Right lung (tissue), 5 donors: ENCODE measurements around the gene IL27RA. TPM values are rescaled to one million over a fixed set of nuclear protein-coding genes. Genes with fewer than 3 reads are reported as not detected.
"Not testable (repeated sequence)": the region's sequence is repeated elsewhere in the genome, so short reads cannot be mapped to it uniquely, and the experiment has no call there.

Experiments used
- DNase-seq, 2 donors: peaks; one replicate each; pipeline ENCODE4 v3.0.0-alpha.2; 2013
- polyA plus RNA-seq, 5 donors: library from polyadenylated mRNA; unstranded; fragments of 120-200 nt; gene quantifications; one replicate each; pipeline versions ENCODE4 v1.2.1 to v1.2.3, GENCODE V29; 2013; ENCODE audit warnings: inconsistent platforms in 1 of 5, low replicate concordance in 1 of 5; ENCODE audit not compliant: insufficient read length in 5 of 5, insufficient read depth in 1 of 5

The IL27RA gene
- polyA plus RNA-seq, 5 donors, result 6.1 to 11.6 (median 6.7) TPM

DNA sequence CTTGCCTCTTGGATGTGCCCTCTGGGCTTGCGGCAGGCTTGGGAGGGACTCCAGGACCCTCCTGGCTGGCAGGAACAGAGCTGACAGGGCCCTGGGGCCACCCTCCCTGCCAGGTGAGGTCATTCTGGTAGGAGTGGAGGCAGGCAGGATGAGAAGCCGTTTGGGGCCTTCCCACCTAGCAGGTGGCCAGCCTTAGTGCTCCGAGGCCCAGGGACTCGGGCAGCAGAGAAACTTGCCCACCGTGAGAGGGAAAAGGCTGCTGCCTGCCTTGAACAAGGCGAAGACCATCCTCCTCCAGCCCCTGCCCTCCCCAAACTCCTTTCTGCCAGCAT is 34.0 kb upstream of the IL27RA start:
- no peak for DNase-seq

DNA sequence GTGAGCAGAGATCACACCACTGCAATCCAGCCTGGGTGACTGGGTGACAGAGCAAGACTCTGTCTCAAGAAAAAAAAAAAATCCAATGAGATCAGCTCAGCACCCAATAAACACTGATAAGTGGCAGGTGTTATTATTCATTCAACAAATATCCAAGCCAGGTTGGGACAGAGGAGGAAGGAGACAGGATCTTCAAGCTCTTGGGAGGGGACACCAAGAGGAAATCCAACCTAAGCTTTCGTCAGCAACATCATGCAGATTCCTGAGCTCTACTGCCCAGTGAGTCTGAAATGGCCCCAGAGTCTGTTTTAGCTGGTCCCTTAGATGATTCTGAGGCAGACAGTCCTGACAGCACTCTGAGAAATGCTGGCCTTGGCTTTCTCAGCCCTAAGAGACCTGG is 33.1 kb upstream of the IL27RA start:
- DNase-seq, result no peak

DNA sequence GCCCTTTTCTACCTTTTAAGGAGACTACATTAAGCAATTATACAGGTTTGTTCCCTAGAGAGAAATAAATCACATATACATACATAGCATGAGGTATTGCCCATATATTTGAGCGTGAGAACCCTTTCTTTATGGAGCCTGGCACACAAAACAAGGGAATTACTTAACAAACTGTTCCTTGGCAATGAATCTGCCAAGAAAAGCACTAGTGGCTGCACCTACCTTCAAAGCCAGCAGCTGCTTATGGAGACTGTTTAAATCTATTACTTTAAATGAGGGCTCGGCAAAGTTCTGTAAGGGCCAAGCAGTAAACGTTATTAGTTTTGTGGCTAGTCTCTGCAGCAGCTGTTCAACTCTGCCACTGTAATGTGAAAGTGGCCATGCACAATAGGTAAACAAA is 32.5 kb upstream of the IL27RA start:
- DNase-seq, result no peak

DNA sequence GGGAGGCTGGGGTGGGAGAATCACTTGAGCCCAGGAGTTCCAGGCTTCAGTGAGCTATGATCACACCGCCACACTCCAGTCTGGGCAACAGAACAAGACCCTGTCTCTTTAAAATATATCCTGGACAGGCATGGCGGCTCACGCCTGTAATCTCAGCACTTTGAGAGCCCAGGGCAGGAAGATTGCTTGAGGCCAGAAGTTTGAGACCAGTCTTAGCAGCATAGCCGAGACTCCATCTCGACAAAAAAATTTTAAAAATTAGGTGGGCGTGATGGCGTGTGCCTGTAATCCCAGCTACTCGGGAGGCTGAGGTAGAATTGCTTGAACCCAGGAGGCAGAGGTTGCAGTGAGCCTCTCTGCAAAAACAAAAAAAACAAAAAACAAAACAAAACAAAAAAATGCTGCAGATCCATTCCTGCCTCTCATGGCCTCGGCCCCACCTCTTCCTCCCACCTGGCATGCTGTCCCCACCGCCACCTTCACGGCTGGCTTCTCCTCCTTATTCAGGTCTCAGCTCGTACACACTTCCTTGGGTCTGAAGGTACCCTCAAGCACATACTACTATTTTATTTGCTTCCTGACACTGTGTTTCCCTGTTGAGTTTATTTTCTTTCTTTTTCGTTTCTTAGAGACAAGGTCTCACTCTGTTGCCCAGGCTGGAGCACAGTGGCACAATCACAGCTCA is 30.7 kb upstream of the IL27RA start:
- no peak for DNase-seq

DNA sequence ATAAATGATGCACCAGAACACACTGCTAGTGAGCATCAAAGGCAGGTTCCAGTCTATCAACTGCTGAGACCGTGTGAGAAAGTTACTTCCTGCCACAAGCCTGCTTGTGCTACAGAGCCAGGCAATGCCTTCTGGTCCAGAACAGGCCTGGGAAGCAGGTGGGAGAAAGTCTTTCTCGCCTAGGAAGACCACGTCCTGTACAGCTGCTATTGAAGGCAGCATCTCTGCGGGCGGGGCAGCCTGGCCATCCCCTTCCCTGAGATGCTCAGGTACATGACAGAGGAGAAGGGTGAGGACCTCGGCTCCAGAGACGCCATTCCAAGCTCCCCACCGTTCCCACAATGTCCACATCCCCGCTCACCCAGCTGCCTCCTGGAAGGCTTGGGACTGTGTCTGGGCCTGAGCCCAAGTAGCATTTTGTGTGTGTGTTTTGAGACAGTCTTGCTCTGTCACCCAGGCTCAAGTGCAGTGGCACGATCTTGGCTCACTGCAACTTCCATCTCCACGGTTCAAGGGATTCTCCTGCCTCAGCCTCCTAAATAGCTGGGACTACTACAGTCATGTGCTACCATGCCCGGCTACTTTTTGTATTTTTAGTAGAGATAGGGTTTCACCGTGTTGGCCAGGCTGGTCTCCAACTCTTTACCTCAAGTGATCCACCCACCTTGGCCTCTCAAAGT is 28.9 kb upstream of the IL27RA start:
- no peak for DNase-seq

DNA sequence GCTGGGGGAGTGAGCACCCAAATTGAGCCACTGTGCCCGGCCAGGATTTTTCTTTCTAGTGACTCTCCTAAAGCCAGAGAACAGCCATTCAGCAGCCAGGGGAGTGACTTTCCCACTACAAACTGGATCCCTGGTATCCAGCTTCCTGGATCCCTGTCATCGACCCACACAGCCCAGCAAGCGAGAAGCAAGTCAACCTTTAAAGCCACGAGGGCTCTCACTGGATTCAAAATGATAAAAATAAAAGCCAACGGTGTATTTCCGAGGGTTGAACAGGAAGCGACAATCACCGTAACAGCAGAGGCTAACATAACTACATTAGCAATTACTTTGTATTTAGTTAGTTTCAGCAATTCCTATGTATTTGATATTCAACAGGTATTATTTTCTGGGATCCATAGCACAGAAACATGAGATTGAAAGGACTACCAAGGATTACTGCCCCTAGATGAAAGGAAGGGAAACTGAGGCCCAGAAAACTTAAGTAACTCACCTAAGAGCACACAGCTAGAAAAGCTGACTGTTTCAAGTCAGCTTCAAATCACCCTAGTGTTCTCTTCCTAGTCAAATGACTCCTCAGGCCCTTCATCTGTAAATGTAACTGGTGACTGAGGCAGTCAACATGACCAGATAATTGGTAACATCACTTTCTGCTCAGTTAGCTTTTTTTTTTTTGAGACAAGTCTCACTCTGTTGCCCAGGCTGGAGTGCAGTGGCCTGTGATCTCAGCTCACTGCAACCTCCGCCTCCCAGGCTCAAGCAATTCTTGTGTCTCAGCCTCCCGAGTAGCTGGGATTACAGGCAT is 28.1 kb upstream of the IL27RA start:
- no peak for DNase-seq

DNA sequence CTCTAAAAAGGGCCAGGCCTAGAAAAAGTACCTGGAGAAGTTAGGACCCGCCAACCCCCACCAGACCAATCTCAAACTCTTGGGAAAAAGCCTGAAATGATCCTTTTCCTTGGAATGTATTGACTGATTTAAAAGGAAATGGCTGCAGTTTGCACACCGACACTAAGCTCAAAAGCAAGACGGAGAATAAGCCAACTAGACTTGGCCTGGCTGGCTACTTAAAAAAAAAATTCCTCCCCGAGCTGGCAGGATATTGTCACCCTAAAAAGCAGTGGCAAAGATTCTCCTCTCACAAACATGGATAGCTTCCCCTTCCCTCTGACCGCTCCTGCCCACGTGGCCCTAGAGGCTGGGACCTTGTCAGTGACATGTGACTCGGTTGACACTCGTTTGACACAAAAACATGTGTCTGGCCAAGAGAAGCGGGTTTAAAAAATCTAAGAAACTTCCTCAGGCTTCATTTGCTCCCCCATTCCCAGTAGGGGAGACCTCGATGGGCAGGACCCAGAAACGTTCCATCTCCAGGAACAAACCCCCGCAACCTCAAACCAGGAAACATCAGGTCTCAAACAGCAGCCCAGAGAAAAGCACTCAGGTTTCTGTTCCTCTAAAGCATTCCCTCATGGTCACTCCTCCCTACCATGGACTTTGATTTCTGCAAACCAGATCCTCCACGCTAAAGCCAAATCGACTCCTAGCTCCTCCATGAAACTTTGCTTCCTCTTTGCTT is 26.8 kb upstream of the IL27RA start:
- peak; percentile 18 to 32 for DNase-seq

DNA sequence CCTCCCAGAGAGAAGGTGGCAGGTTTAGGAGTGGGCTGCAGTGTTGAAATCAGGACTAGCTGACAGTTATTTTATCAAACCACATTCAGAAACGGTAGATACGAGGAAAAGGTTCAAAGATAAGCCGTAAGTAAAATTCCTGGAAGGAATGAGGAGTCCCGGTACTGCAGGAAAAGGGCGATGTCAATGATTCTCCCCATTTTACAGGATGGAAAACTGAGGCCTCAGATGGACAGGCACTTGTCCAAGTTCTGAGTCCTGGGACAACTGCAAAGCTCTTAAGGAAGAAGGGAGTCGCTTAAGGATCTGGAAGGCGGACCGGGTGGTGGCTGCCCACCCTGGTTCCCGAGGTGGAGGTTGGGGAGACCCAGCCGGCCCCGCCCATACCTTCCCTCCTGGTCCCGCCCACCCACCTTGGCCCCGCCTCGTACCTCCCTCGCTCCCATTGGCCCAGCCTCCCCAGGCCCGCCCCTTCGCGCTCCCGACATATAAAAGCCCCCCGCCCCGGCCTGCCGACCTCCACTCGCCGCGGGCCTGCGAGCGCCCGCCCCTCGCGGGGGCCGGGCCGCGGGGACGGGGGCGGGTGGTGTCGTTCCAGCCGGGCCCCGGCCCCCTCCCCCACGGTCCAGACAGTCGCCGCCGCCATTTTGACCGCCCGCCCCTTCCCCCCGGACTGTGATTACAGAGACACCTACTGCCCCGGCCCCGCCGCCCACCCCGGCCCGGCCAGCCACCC is 26.0 kb upstream of the IL27RA start:
- peak; percentile 87 to 89 for DNase-seq

DNA sequence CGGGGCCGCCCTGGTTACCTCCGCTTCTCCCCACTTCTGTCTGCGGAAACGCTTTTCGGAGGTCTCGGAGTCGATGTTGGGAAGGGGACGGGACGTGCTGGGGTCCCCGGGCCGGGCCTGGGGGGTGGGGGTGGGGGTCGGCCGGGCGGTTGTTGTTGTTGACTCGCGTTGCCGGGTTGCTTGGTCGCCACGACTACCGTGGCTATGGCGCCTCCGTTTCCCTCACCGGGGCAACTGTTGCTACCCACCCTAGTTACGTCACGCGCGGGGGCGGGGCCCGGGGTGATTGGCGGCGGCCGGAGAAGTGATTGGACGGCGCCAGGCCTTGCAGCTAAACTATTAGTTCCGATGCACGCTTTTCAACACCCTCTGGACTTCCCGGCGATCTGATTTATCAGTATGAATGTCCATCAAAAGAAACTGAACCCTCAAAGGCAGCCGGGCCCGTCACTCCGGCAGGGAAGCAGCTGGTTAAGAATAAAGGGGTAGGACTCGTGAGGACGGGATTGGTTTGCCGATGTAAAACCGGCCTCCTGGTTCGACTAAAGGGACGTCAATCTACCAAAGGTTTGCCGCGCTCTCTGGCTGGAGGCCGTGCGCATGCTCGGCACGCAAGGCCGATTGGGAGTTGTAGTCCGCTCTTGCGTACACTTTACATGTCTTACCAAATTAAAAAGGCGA is 25.3 kb upstream of the IL27RA start, which contains the start of gene RFX1:
Gene RFX1 (minus strand): TSS at position 236 of the 681 bp plus-strand sequence. CDS start 12,477 bp downstream, outside the sequence.
- peak; percentile 99 for DNase-seq

DNA sequence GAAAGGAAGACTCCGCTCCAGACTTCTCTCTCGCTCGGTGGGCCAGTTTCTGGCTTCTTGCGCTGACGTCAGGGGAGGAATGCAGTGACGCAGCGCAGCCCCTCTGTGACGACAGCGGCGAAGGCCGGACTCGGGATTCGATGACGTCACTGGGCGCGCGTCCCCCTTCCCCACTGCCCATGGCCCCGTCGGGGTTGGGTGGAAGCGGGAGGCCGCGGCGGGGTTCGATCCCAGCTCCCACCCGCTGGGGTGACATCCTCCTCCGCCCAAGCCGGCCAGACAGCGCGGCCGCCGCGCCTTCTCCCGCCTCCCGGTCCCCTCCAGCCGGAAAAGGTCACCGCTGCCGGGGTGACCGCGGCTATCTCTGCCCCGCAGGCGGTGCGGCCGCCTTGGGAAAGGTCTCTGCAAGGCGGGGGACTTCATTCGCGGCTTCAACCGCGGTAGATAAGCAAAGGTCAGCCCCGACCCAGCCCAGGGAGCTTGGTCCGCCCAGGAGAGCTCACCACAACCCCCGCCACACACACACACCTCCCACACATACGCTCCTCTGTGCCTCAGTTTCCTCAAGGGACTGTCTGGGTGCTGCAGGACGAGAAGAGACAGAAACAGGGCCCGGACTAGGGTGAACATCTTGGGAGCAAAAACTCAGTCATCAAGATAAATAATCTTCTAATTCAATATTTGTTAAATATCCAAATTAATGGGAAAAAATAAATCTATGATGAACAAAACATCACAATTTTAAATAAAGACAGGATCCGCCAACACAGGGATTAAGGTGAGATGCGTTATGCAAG is 24.6 kb upstream of the IL27RA start:
- no peak for DNase-seq

DNA sequence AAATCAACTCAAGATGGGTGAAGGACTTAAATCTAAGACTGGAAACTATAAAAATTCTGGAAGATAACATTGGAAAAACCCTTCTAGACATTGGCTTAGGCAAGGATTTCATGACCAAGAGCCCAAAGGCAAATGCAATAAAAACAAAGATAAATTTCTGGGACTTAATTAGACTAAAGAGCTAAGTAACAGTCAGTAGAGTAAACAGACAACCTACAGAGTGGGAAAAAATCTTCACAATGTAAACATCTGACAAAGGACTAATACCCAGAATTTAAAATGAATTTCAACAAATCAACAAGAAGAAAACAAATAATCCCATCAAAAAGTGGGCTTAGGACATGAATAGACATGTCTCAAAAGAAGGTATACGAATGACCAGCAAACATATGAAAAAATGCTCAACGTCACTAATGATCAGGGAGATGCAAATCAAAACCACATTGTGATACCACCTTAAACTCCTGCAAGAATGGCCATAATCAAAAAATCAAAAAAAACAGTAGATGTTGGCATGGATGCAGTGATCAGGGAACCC is 19.1 kb upstream of the IL27RA start:
- DNase-seq, result no peak

DNA sequence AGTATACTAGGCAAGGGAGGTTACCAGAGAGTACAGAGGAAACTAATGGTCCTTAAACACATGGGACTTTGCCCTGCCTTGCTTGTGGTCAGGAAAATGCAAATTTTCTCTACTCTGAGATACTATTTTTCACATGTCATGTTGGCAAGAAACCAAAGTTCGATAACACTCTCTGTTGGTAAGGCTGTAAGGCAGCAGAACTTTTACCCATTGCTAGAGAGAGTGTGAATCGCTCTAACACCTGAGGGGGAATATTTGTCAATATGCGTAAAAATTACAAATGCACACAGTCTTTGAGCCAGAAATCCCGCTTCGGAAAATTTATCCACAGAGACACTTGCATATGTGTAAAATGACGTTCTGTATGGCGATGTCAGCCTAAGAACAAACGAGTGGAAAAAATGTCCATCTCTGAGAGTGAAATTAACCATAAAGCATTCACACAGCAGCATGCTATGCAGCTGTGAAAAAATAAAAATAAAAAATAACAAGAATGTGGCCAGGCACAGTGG is 16.0 kb upstream of the IL27RA start:
- DNase-seq, result no peak

DNA sequence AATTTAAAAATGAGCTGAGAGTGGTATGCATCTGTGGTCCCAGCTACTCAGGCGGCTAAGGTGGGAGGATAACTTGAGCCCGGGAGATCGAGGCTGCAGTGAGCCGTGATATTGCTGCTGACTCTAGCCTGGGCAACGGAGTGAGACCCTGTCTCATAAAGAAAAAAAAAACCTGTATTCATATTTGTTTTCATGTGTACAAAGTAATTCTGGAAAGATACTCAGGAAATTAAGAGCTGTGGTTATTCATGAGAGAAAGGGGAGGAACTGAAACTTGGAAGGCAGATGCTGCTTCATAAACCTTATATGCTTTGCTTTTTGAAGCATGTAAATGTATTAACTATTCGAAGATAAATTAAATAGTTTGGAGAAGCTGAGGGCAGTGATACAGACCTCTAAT is 12.5 kb upstream of the IL27RA start:
- DNase-seq, result no peak

DNA sequence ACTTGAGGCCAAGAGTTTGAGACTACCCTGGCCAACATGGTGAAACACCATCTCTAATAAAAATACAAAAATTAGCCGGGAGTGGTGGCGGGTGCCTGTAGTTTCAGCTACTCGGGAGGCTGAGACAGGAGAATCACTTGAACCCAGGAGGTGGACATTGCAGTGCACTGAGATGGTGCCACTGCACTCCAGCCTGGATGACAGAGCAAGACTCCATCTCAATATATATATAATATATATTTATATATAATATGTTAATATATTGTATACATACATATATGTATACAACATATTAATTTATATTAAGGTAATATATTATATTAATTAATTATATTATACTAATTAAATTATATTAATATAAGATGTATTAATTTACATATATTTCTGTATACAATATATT is 11.8 kb upstream of the IL27RA start:
- not testable (repeated sequence) for DNase-seq

DNA sequence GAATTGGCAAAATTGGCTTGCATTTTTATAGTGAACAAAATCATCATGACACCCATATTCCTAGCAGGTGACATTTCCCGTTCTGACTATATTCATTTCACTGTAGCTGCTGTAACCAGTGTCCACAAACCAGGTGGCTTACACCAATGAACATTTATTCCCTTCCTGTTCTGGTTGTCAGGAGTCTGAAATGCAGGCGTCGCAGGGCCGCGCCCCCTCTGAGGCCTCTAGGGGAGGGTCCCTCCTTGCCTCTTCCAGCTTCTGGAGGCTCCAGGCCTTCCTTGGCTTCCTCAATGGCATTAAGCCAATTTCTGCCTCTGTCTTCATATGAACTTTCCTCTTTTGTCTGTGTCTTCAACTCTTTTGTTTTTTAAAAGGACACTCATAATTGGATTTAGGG is 10.1 kb upstream of the IL27RA start:
- DNase-seq, result no peak

DNA sequence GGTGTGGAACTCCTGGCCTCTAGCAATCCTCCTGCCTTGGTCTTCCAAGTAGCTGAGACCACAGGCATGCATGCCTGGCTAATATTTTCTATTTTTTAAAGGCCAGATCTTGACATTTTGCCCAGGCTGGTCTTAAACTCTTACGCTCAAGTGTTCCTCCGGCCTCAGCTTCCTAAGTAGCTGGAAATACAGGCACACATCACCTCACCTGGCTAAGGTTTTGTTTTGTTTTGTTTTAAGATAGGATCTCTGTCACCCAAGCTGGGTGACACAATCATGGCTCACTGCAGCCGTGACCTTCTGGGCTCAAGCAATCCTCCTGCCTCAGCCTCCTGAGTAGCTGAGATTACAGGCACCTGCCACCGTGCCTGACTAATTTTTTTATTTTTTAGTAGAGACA is 9.1 kb upstream of the IL27RA start:
- no peak for DNase-seq

DNA sequence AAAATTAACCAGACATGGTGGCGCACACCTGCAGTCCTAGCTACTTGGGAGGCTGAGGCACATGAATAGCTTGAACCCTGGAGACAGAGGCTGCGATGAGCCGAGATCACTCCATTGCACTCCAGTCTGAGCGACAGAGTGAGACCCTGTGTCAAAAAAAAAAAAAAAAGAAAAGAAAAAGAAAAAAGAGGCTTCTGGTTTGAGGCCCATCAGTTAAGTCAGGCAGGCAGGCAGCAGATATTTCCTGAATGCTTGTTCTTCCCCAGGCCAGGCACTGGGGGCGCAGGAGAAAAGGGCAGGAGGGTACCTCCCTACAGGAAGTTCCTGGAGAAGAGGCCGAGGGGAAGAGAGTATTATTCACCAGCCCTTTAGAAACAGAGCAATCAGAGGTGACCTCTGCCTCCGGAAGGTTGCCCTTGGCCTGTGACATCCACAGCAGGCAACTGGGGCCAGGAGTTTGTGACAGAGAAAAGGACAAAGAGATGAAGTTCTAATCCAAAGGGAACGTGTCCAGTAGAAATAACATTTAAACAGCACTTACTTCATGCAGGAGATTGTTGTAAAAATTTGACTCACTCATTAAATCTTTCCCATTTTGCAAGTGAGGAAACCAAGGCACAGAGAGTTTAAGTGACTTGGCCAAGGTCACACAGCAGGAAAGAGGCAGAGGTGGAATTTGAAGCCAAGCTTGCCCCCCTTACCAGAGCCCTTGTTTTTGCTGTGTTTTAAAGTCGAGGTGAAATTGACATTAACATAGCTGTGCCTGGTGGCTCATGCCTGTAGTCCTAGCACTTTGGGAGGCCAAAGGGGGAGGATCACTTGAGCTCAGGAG is 7.9 kb upstream of the IL27RA start:
- DNase-seq, result peak in 1 of 2 donors; percentile 30

DNA sequence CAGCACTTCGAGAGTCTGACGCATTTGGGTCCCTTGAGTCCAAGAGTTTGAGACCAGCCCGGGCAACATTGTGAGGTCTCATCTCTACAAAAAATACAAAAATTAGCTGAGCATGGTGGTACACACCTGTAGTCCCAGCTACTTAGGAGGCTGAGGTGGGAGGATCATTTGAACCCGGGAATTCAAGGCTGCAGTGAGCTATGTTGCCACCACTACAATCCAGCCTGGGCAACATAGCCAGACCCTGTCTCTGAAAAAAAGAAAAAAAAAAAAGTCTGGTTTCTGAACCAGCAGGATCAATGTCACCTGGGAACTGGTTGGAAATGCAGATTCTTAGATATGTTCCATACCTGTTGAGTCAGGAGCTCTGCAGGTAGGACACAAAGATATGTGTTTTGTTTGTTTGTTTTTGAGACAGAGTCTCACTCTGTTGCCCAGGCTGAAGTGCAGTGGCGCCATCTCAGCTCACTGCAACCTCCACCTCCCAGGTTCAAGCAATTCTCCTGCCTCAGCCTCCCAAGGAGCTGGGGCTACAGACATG is 4.8 kb upstream of the IL27RA start:
- DNase-seq, result not testable (repeated sequence)
